Body of pancreas (tissue), 4 donors: Measurements from ENCODE around the gene STARD9. TPM values are rescaled to one million over a fixed set of nuclear protein-coding genes. Genes with fewer than 3 reads are reported as not detected.
"Not testable (repeated sequence)": the region's sequence is repeated elsewhere in the genome, so short reads cannot be mapped to it uniquely, and the experiment has no call there.

ENCODE experiments used
- ATAC-seq: fragments of 150-250 bp; one replicate; pipeline ENCODE4 v1.9.1; 2016
- DNase-seq, 4 donors: peaks; one replicate each; pipeline ENCODE4 v3.0.0-alpha.2; 2019
- H3K27ac ChIP-seq, 4 donors: fragments of 200-600 bp; sonication (generic); 1 replicate in 3 of 4; 2 replicates in 1 of 4; pipeline versions ENCODE4 v1.5.1 to v1.6.1; 2016 to 2019; ENCODE audit warnings: mild to moderate bottlenecking in 1 of 4, mixed read lengths in 1 of 4, moderate library complexity in 1 of 4
- H3K27me3 ChIP-seq, 2 donors: fragments of 200-600 bp; sonication (generic); one replicate each; pipeline ENCODE4 v1.6.0; 2016; ENCODE audit warnings: mild to moderate bottlenecking in 1 of 2
- H3K36me3 ChIP-seq, 2 donors: fragments of 200-600 bp; sonication (generic); replicated peaks in 1 of 2; 2 replicates each; pipeline ENCODE4 v1.5.1; 2016; ENCODE audit warnings: low read depth in 2 of 2; ENCODE audit not compliant: insufficient read depth in 1 of 2
- H3K4me1 ChIP-seq: fragments of 200-600 bp; sonication (generic); one replicate; pipeline ENCODE4 v1.6.0; 2016
- H3K4me3 ChIP-seq, 2 donors: fragments of 200-600 bp; sonication (generic); 1 replicate in 1 of 2; 2 replicates in 1 of 2; pipeline ENCODE4 v1.5.1; 2016 to 2019
- H3K9me3 ChIP-seq, 3 donors: fragments of 200-600 bp; sonication (generic); 1 replicate in 2 of 3; 2 replicates in 1 of 3; pipeline ENCODE4 v1.5.1; 2016
- CTCF ChIP-seq, 7 experiments: fragments of 450-650 bp in 4 of 7; fragments of 200-600 bp in 3 of 7; sonication (generic) in 3 of 7; IDR thresholded peaks; one replicate each; pipeline ENCODE4 v1.5.1; 2016 to 2019; ENCODE audit warnings: antibody characterized with exemption in 7 of 7
- POLR2A ChIP-seq, 3 donors: fragments of 450-650 bp; IDR thresholded peaks; one replicate each; pipeline ENCODE4 v1.6.1; 2016; ENCODE audit warnings: antibody characterized with exemption in 3 of 3, mild to moderate bottlenecking in 2 of 3
- WGBS, 2 donors: methylation state at CpG; one replicate each; pipeline ENCODE4 v1.1.5; 2017; 5-methylcytosine and 5-hydroxymethylcytosine counted together
- intact Hi-C: fragments of 100-400 bp; cut with DNase I; formaldehyde crosslinking; loops from one replicate; pipeline ENCODE4 v1.15.1; 2023
- total RNA-seq, 2 donors: library from RNA; depleted of rRNA; stranded (reverse); fragments of >200 nt; gene quantifications; one replicate each; pipeline ENCODE4 v1.1.0, GENCODE V29; 2016

The STARD9 gene
- total RNA-seq, 2 donors from 2014 or later, result 1.3 to 4.7 TPM

- WGBS, 2 donors, result 71 to 90% methylated on average over 1 of the region's 1 CpG
- intact Hi-C loops, result no loop called here
These were observed 21.9 kb upstream of the STARD9 start for GRCh38 chr15:42553554-42553953.

GRCh38 chr15:42556550-42557207 is 18.7 kb upstream of the STARD9 start:
- H3K27ac ChIP-seq, H3K36me3 ChIP-seq, intact Hi-C loops, H3K4me3 ChIP-seq, ATAC-seq, H3K9me3 ChIP-seq, H3K4me1 ChIP-seq, H3K27me3 ChIP-seq: not testable (repeated sequence)
- peak in 2 of 4 donors; percentile 21 to 23 for DNase-seq
- 90 to 92% methylated on average over 12 of the region's 12 CpGs for WGBS, 2 donors

More at GRCh38 chr15:42553554-42553953, 21.9 kb upstream of the STARD9 start:
- ATAC-seq (no peak), DNase-seq (no peak)
- H3K27me3 ChIP-seq, result no peaks in the 10 kb centered on the region
- TF ChIP-seq POLR2A (IDR thresholded peaks at IDR 0.05) (no peak), CTCF (IDR thresholded peaks at IDR 0.05) (no peak)
- H3K27ac ChIP-seq, result no peak overlapping the region
- no peaks in the 10 kb centered on the region for H3K9me3 ChIP-seq
- peaks cover 7% of the 10 kb centered on the region for H3K4me1 ChIP-seq
- no peak overlapping the region for H3K4me3 ChIP-seq
- no peaks in the 10 kb centered on the region for H3K36me3 ChIP-seq

GRCh38 chr15:42558739-42559138 is 16.7 kb upstream of the STARD9 start:
- TF ChIP-seq POLR2A (IDR thresholded peaks at IDR 0.05) (no peak), CTCF (IDR thresholded peaks at IDR 0.05) (no peak)
- Histone ChIP-seq H3K4me3 (no peak overlapping the region), H3K9me3 (no peaks in the 10 kb centered on the region), H3K36me3 (peaks cover 0 to 13% of the 10 kb centered on the region in 2 donors), H3K27me3 (no peaks in the 10 kb centered on the region), H3K27ac (no peak overlapping the region), H3K4me1 (no peaks in the 10 kb centered on the region)
- intact Hi-C loops, result no loop called here
- 91 to 98% methylated on average over 3 of the region's 3 CpGs for WGBS, 2 donors
- ATAC-seq, result no peak
- DNase-seq, result no peak

- Histone ChIP-seq H3K4me1 (peaks cover 14% of the 10 kb centered on the region), H3K36me3 (no peaks in the 10 kb centered on the region), H3K27me3 (no peaks in the 10 kb centered on the region), H3K27ac (peak overlapping the region; percentile 8 to 60 (median 45)), H3K9me3 (no peaks in the 10 kb centered on the region), H3K4me3 (peak overlapping the region; percentile 40 to 52)
- DNase-seq (no peak), ATAC-seq (no peak)
- WGBS, 2 donors, result 16 to 18% methylated on average over 16 of the region's 16 CpGs
- no peak for TF ChIP-seq POLR2A (IDR thresholded peaks at IDR 0.05)
- intact Hi-C loops, result no loop called here
These were observed 711 bp downstream of the STARD9 start for GRCh38 chr15:42576040-42576594.

- Histone ChIP-seq H3K9me3 (no peaks in the 10 kb centered on the region), H3K4me1 (peaks cover 18% of the 10 kb centered on the region), H3K27ac (no peak overlapping the region), H3K27me3 (no peaks in the 10 kb centered on the region), H3K4me3 (no peak overlapping the region), H3K36me3 (no peaks in the 10 kb centered on the region)
- intact Hi-C loops, result no loop called here
- WGBS, 2 donors, result 41 to 82% methylated on average over 1 of the region's 1 CpG
- ATAC-seq, result no peak
- no peak for DNase-seq
- TF ChIP-seq POLR2A (IDR thresholded peaks at IDR 0.05), result no peak
- TF ChIP-seq CTCF (IDR thresholded peaks at IDR 0.05), result no peak
These were observed 1.4 kb downstream of the STARD9 start for GRCh38 chr15:42576776-42577175.
